Embryonic facial prominence (tissue), 1 donor: Measurements from ENCODE around the gene PPP1R1B.

Experiments used
- DNase-seq: peaks from one replicate; pipeline ENCODE4 v3.0.0-alpha.2; 2016; ENCODE audit errors: extremely low spot score

Gene PPP1R1B

DNA sequence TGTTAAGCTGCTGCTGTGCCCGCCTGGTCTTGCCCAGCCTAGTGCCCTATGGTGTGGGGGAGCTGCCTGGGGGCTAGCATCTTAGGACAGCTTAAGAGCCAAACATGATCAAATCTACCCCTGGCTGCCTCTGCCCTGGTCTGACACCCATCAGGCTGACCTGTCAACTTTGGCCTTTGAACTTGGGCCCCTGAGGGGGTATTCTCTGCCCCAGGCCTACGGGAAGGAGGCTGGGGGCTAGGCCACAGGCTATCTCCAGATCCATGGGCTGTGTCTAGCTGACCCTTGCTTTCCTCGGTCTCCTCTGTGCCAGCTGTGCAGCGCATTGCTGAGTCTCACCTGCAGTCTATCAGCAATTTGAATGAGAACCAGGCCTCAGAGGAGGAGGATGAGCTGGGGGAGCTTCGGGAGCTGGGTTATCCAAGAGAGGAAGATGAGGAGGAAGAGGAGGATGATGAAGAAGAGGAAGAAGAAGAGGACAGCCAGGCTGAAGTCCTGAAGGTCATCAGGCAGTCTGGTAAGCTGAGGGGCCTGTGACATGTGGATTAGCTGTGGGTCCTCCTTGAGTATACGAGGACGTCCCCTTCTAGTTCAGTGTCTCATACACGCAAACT lies 6.9 kb downstream of the PPP1R1B start:
- DNase-seq, result no peak

DNA sequence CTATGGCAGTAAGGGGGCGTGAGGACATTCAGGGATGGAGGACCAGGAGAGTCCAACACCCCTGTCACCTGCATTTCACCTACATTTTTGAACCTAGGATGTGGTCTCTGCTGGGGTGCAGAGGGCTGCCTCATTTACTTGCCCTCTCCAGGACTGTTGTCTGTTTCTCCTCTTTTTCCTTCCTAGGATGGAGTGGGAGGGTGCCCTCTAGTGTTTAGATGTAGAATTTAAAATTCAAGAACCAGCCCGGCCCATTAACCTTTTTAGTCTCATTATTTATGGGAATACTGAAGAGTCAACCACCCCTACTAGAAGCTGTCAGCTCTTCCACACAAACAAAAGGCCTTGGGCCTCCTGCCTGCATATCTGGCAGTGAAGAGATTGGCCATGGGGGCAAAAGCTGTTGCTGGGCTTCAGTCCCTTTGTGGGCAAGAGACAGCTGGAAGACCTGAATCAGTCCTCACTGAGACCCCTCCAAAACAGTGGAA lies 7.7 kb downstream of the PPP1R1B start:
- DNase-seq, result no peak

DNA sequence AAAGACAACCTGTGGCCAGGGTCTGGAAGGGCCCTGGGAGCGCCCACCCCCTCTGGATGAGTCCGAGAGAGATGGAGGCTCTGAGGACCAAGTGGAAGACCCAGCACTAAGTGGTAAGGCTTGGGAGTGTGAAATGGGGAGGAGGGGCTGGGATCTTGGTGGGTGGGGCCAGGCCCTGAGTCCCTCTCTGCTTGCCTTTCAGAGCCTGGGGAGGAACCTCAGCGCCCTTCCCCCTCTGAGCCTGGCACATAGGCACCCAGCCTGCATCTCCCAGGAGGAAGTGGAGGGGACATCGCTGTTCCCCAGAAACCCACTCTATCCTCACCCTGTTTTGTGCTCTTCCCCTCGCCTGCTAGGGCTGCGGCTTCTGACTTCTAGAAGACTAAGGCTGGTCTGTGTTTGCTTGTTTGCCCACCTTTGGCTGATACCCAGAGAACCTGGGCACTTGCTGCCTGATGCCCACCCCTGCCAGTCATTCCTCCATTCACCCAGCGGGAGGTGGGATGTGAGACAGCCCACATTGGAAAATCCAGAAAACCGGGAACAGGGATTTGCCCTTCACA lies 8.9 kb downstream of the PPP1R1B start:
- no peak for DNase-seq

DNA sequence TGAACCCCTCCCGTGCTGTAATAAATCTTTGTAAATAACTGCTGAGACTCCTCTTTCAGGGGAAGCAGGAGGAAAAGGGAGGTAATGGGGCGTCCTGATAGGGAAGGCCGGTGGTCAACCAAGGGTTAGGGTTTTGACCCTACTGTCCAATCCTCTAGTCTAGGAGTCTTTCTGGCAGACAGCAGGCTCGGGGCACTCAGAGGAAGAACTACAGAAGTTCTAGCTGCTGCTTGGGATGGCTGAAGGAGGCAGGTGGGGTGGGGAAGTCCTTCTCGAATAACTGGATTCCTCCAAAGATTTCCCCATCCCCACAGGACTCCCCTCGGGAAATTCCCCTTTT lies 9.8 kb downstream of the PPP1R1B start:
- no peak for DNase-seq

DNA sequence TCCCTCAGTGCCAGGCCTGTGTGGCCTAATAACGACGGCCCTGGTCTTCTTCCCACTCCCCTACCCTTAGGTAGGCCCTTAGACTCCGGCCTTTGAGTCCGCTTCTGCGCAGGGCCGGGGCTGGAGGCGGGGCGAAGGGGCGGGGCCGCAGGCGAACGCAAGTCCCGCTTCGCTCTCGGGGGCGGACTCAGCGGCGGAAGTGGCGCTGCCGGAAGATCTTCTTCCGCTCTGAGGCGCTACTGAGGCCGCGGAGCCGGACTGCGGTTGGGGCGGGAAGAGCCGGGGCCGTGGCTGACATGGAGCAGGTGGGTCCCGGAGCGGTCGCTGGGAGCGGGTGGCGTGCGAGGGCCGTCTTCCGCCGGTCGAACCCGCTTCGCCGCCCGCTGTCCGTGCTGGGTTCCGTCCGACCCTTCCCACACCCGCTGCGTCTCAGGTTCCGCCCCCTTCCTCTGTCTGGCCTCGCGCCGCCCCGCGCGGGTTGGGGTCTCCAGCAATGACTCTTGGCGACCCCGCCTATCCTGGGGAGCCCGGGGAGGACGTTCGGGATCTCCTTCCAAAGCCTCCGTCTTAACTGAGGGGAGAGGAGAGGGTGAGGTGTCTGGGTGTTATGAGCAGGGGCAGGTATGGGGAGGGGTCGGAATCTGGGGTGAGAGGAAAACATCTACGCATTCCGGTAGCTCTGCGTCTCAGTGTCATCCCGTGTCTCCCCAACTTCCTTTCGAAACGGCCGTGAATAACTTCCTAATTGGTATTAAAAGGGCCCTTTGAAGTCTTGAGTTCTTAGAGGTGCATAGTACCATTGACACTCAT lies 10.4 kb downstream of the PPP1R1B start, which contains the start of gene STARD3:
Gene STARD3 (plus strand): TSS at position 218 of the 810 bp plus-strand sequence. CDS start 16,388 bp downstream, outside the sequence.
- DNase-seq, result peak; percentile 70

DNA sequence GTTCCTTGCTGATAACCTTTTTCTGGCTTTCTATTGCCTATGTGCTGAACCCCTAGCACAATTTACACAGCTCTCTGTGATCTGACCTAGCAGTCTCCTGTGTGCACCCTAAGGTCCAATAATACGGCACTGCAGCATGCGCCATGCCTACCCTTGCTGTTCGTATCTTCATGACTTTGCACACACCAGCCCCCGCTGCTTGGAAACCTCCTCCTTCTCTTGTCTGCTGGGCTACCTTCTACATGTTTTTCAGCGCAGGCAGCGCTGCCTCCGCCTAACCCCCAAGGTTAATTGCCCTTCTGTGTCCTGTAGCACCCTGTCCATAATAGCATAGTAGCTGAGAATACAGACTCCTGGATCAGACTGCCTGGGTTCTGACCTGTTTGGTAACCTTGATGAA lies 11.6 kb downstream of the PPP1R1B start:
- no peak for DNase-seq

DNA sequence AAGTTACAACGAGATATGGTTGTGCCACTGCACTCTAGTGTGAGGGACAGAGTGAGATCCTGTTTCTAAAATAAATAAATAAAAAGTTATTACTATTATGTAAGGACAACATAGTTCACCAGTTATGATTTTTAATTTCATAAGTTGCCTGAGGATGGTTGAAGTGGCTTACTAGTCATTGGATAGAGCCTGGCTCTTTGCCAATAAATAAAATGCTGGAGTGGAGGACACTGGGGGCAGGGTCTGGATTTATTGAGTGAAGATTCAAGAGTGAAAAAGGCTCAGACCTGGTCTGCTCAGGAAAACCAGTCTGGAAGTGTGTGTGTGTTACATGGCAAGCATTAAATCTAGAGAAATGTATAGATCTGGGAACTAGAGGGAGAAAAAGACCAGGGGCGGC lies 12.3 kb downstream of the PPP1R1B start:
- DNase-seq, result no peak

DNA sequence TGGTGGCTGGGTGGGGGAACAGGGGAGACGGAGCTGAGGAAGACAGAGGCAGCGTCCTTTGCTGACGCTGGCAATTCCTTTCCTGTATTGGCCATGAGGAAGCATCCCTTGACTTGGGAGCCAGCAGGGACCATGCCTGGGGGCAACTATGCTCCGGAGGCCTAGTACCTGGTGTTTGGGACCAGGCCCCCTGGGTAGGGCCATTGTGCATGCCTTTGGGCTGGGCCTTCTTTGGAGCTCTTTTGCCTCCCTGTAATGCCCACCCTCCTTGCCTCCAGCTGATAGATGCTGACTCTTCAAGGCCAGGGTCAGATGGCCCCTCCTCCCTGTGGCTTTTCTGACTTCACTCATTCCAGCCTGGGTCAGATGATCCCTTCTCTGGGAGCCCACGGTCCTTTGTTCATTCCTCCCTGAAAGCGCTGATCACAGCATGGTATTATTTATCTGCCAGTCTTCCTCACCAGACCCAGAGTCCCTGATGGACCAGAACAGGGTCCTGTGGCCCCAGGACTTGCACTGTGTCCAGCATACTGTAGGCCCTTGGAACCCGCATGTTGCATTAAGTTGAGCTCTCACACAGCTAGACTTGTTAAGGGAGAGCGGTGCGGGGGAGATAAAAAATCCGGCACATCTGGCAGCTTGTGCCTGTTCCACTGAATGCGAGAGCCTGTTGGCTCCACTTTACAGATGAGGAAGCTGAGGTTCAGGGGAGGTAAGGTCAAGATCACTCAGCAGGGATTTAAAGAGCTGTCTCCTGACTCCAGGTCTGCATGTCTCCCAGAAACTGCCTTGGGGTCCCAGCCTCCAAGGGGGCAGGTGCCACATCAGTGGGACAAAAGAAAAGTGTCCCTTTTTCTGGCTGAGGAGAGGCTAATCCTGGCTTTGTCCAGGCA lies 13.1 kb downstream of the PPP1R1B start:
- no peak for DNase-seq

DNA sequence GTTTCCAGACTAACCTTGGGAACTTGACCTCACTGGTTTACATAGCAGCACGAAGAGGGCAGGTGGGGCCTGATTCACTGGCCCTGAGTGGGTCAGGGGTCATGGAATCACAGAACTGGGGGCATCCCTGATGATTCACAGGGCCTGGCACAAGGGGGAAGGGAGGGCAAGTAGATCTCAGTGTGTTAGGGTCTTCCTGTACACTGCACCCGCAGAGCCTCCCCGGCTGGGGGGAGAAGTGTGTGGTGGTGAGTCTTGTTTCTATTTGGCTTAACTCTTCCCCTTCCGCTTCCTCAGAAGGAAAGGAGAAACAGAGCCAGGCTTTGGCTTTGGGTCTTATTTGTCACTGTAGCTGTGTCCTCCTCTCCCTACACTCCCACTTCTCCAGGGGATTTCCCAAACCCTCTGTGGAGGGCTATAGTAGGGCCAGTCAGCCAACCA lies 13.9 kb downstream of the PPP1R1B start:
- no peak for DNase-seq

DNA sequence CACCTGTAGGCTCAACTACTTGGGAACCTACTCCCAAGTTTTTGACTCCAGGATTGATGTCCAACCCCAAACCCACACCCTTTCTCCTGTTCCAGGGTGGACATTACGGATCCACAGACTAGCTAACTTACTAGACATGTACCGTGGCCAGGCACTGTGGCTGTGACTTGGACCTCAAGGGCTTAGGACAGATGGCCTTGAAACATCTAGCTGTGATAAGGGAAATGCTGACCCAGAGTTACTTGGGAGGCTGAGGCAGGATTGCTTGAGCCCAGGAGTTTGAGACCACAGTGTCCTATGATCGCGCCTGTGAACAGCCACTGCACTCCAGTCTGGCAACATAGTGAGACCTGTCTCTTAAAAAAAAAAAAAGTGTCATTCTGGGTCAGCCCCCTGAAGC lies 14.3 kb downstream of the PPP1R1B start:
- no peak for DNase-seq

DNA sequence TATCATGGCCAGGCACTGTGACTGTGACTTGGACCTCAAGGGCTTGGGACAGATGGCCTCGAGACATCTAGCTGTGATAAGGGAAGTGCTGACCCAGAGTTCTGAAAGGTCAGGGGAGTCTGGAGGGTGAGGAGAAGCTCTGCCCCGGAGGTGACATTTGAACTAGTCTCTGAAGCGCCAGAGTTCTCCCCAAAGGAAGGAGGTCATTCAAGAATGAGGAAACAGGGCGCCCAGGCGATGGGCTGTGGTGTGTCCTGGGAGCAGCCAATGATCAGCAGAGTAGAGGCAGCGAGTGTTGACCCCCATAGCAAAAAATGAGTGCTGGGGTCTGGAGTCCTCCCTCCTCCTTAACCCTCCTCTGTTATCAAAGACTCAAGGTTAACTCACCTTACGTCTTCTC lies 15.1 kb downstream of the PPP1R1B start:
- no peak for DNase-seq

DNA sequence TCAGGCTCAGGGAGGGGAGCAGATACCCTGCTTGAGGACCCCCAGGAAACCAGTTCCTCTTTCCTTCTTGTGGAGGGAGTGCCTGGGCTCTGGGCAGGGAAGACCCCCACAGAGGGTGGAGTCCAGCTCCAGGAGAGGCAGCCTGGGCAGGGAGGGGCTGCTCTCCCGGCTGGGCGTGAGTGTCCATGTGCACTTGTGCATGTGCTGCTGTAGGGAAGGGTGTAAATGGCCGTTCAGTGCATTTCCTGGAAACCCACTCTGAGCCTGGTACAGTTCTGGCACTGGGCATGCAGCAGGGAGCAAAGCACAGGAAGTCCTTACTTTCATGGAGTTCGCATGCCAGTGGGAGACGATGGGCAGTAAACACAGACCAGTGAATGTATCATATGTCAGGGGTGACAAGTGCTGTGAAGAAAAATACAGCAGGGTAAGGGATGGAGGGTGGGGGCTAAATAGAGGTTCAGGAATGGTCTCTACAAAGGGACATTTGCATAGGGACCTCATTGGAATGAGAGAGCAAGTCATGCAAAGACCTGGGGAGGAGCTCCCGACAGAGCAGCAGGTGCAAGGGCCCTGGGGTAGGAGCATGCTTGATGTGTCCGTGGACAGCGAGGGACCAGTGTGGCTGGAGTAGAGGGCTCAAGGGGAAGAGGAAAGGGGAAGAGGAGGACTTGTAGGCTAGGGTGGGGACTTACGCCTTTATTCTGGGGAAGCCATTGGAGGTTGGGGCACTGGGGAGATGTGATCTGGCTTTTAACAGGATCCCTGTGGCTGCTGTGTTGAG lies 15.7 kb downstream of the PPP1R1B start:
- no peak for DNase-seq

DNA sequence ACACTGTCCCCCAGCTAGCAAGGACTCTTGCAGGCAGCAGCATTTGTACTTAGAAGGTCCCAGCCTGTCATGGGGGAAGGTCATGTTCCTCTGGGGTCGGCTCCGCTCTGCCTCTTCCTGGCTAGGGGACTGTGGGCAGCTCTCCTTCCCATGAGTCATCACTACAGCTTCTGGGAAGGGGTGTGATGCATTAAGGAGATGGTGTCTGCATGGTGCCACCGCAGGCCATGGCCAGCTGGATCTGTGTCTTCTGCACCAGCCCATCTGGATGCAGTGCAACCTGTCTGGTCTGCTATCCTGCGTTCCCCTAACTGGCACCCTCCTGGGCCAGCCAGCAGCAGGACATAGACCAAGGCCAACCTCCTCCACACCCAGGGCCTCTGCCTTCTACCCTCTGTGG lies 16.5 kb downstream of the PPP1R1B start:
- DNase-seq, result no peak

DNA sequence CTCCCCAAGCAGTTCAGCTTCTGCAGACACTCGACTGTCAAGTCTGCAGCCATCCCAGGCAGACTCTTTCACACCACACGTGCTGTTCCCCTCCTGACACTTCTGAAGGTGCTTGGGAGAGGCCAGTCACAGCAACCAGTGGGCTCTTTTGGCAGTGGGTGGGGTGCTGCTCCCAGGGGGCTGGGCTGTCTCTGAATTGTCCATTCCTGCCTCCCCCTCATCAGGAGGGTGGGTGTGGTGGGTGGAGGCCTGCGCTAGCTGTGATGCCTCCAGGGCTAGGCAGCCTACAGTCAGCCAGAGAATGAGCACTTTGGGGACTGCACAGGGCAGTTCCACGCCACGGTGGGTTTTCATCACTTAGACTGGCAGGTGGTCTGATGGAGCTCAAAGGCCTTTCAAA lies 20.5 kb downstream of the PPP1R1B start:
- no peak for DNase-seq

DNA sequence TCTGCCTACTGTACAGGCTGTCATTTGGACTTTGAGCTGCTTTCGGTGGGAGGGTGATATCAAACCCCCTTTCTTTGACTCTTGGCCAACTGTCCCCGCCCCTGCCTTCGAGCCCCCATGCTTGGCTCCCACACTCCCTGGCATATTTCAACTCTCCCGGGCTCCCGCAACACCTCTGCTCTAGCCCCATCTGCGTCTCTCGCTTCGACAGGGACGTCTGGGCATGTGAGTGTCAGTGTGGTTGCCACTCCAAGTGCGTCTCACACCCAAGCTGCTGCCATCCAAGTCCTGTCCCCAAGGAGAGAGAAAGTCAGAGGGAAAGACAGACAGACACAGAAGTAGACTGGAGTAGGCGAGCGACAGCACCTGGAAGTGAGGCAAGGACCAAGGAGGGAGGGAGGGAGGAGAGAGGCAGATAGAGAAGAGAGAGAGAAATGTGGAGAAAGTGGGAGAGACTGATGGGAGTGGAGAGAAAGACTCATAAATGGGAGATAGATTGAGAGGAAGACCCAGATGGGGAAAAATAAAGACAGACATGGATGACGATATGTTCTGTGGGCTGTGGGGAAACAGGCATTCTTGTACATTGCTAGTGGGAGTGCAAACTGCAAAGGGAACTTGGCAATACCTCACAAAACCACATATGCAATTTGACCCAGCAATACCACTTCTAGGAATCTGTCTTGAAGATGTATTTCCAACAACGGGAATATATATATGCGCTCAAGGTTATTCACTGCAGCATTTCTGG lies 22.0 kb downstream of the PPP1R1B start:
- no peak for DNase-seq

DNA sequence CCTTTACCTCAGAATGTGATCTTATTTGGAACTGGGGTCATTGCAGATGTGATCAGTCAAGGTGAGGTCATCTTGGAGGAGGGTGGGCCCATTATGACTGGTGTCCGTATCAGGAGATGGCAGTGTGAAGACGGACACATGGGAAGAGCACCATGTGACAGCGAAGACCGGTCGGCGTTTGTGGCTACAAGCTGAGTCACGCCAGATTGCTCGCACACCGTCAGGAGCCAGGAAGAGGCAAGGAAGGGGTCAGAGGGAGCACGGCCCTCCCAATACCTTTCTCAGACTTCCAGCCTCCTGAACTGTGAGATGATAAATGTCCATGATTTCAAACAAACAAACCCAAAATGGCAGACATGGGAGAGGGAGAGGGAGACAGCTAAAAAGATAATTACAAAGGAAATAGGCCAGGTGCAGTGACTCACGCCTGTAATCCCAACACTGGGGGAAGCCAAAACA lies 23.4 kb downstream of the PPP1R1B start:
- no peak for DNase-seq

DNA sequence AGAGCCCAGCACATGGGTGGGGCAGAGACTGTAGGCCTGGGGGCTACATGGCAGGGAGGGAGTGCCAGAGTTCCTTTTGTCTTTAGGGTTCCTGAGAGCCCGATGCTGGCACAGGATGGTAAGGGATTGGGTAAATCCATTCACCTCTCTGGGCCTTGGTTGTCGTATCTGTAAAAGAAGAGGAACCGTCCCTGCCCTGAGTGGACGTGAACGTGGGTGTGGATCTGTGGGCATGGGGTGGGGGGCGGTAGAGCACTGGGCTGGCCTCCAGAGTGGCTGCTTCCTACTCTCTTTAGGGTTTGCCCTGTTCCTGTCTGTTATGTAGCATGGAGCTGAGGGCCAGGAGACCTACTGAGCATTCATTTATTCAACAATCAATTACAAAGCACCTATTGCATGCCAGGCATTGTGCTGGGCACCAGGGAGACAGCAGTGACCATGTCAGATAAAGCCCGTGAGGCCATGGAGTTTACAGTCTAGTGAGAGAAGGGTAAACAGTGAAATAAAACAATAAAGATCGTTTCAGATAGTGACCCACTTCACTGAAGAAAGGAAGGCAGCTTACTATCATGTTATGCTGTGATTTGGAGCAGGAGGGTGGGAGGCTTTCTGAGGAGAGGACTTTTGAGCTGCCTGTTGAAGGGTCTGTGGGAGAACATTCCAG lies 25.3 kb downstream of the PPP1R1B start:
- DNase-seq, result no peak

DNA sequence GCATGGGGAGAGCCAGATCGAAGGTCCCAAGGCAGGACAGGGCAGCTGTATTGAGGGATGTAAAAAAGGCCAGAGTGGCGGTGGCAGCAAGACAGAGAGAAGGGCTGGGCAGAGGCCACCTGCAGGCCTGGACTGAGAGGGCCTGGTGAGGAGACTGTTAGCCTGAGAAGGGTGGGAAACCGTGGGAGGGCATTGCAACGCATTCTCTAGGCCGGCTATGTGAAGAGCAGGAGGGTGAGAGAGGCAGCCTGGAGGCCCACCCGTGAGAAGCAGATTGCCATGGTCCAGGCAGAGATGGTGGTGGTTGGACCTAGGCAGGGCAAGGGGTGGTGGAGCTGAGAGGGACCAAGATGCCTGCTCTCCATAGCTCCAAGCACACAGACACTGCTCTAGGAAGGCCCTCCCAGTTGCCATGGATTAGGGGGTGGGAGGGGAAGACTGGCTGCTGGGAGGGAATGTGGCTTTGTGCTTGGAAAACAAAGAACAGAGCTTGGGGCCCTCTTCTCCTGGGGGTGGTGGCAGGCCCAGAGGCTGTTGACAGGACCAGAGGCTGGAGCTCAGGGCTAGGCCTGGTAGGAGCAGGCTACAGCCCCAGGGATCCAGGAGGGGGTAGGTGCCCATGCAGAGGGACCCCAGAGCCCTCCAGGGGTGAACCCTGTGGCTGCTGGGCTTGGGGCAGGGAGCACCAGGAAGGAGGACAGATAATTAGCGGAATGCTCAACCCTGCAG lies 26.0 kb downstream of the PPP1R1B start:
- no peak for DNase-seq

DNA sequence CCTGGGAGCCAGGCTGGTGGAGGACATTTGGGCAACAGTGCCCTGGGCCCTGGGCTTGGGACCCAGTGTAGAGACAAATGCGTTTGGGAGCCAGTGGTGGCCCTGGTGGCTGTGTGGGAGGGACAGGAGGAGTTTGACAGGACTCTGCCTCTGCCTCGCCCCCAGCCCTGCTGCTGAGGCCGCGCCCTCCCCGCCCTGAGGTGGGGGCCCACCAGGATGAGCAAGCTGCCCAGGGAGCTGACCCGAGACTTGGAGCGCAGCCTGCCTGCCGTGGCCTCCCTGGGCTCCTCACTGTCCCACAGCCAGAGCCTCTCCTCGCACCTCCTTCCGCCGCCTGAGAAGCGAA lies 26.5 kb downstream of the PPP1R1B start:
- no peak for DNase-seq
